Vagina (tissue), 2 donors: ENCODE results near the gene KMT5B.

Source experiments
- CTCF ChIP-seq, 3 experiments: fragments of 450-650 bp in 2 of 3; fragments of 200-600 bp in 1 of 3; sonication (generic) in 1 of 3; IDR thresholded peaks; one replicate each; pipeline ENCODE4 v1.5.1; 2017 to 2019; ENCODE audit warnings: antibody characterized with exemption in 3 of 3, mild to moderate bottlenecking in 2 of 3, moderate library complexity in 2 of 3
- POLR2A ChIP-seq, 2 donors: fragments of 450-650 bp; IDR thresholded peaks; one replicate each; pipeline ENCODE4 v1.6.1; 2017; ENCODE audit warnings: antibody characterized with exemption in 2 of 2, mild to moderate bottlenecking in 2 of 2, moderate library complexity in 2 of 2
- POLR2AphosphoS5 ChIP-seq, 2 donors: sonication (generic); formaldehyde crosslinking; IDR thresholded peaks; one replicate each; pipeline ENCODE4 v1.9.0; 2017; ENCODE audit warnings: antibody characterized with exemption in 2 of 2, mild to moderate bottlenecking in 2 of 2, low read depth in 1 of 2; ENCODE audit not compliant: insufficient read depth in 1 of 2

DNA sequence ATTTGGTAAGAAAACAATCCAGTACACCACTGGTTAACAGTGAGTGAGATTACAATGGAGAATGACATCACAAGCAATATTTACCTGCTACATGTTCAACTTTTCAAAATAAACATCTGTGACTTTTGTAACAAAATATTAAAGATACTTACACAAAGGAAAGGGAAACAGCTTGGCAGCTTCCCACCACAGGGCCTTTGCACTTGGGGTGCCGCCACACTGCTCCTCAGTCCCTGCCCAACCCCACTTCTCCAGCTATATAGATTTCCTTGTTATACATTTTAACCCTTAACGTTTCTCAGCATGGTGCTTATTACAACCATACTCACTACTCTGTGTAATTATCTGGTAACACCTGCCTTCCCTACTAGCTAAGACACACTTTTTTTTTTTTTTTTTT lies 10.9 kb downstream of the KMT5B start:
- TF ChIP-seq CTCF (IDR thresholded peaks at IDR 0.05) (no peak), POLR2A (IDR thresholded peaks at IDR 0.05) (no peak), POLR2AphosphoS5 (IDR thresholded peaks at IDR 0.05; ENCODE audit: insufficient read depth in 1 of 2, low read depth in 1 of 2) (no peak)
